IPS-15b (cell line): ENCODE measurements around the gene HMGA1.

Source experiments
- H3K27me3 ChIP-seq: one replicate; pipeline ENCODE4 v1.6.1; 2013; ENCODE audit warnings: low read length; ENCODE audit not compliant: control insufficient read depth, insufficient read depth
- H3K36me3 ChIP-seq: one replicate; pipeline ENCODE4 v1.6.1; 2013; ENCODE audit warnings: low read length; ENCODE audit not compliant: control insufficient read depth, insufficient read depth
- H3K4me1 ChIP-seq: one replicate; pipeline ENCODE4 v1.6.1; 2013; ENCODE audit warnings: mild to moderate bottlenecking, low read length; ENCODE audit not compliant: control insufficient read depth, insufficient read depth
- H3K4me3 ChIP-seq: one replicate; pipeline ENCODE4 v1.5.1; 2013; ENCODE audit warnings: low read depth, low read length
- H3K9ac ChIP-seq: one replicate; pipeline ENCODE4 v1.6.1; 2013; ENCODE audit warnings: low read depth, mild to moderate bottlenecking, low read length
- H3K9me3 ChIP-seq: one replicate; pipeline ENCODE4 v1.6.1; 2013; ENCODE audit warnings: mild to moderate bottlenecking, low read length; ENCODE audit not compliant: control insufficient read depth, insufficient read depth

Gene HMGA1

GRCh38 chr6:34226731-34227586 is 9.7 kb upstream of the HMGA1 start:
- H3K27me3 ChIP-seq, result no peaks in the 10 kb centered on the region
- peak overlapping the region; percentile 37 for H3K4me3 ChIP-seq
- peaks cover 26% of the 10 kb centered on the region for H3K4me1 ChIP-seq
- H3K9me3 ChIP-seq, result no peaks in the 10 kb centered on the region
- H3K9ac ChIP-seq, result peak overlapping the region; percentile 81
- no peaks in the 10 kb centered on the region for H3K36me3 ChIP-seq

- Histone ChIP-seq H3K9ac (peak overlapping the region; percentile 79), H3K36me3 (no peaks in the 10 kb centered on the region), H3K4me3 (no peak overlapping the region), H3K4me1 (peaks cover 25% of the 10 kb centered on the region), H3K9me3 (no peaks in the 10 kb centered on the region), H3K27me3 (no peaks in the 10 kb centered on the region)
Measured at GRCh38 chr6:34227761-34228421, 8.8 kb upstream of the HMGA1 start.

DNA sequence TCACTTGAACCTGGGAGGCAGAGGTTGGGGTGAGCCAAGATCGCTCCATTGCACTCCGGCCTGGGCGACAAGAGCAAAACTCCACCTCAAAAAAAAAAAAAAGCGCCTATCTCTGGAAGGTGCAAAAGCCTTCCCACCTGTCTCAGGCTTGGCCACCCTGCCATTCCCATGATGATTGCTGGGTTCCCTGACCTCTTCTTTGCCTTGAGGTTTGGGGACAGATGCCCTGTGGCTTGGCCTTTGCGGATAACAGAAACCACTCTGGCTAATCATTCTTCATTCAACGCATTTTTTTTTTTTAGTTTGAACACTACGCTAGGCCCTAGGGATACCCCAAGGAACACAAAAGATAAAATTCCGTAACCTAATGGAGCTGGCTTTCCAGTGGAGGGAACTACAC is 6.8 kb upstream of the HMGA1 start:
- Histone ChIP-seq H3K9ac (no peak overlapping the region), H3K36me3 (no peaks in the 10 kb centered on the region), H3K9me3 (no peaks in the 10 kb centered on the region), H3K4me1 (peaks cover 26% of the 10 kb centered on the region), H3K27me3 (no peaks in the 10 kb centered on the region), H3K4me3 (no peak overlapping the region)

DNA sequence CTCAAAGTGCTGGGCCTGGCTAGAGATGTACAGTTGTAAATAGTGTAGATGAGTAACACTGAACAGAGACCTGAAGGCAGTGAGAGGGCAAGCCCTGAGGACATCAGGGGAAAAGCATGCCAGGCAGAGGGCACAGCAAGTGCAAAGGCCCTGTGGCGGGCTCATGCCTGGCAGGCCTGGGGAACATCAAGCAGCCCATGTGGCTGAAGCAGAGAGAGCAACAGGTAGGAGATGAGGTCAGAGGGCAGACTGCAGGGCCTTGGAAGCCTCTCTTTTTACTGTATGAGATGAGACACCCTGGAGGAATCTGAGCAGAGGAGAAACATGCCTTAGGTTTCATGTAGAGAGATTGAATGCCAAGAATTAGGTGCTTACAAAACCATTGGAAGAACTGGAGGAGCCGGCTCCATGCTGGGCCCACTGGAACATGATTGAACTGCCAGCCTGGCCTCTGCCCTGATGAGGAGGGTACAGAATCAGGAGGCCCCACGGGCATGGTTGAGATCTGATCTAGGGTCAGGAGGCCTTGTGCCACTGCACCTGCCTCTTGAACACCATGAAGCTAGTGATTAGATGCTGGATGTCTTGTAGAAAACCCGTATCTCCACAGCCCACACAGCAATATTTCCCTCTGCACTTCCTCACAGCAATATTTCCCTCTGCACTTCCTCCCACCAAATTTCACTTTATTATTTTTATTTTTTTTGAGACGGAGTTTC is 5.9 kb upstream of the HMGA1 start:
- H3K4me3 ChIP-seq, result no peak overlapping the region
- peaks cover 26% of the 10 kb centered on the region for H3K4me1 ChIP-seq
- no peaks in the 10 kb centered on the region for H3K27me3 ChIP-seq
- no peaks in the 10 kb centered on the region for H3K9me3 ChIP-seq
- H3K36me3 ChIP-seq, result no peaks in the 10 kb centered on the region
- H3K9ac ChIP-seq, result no peak overlapping the region

DNA sequence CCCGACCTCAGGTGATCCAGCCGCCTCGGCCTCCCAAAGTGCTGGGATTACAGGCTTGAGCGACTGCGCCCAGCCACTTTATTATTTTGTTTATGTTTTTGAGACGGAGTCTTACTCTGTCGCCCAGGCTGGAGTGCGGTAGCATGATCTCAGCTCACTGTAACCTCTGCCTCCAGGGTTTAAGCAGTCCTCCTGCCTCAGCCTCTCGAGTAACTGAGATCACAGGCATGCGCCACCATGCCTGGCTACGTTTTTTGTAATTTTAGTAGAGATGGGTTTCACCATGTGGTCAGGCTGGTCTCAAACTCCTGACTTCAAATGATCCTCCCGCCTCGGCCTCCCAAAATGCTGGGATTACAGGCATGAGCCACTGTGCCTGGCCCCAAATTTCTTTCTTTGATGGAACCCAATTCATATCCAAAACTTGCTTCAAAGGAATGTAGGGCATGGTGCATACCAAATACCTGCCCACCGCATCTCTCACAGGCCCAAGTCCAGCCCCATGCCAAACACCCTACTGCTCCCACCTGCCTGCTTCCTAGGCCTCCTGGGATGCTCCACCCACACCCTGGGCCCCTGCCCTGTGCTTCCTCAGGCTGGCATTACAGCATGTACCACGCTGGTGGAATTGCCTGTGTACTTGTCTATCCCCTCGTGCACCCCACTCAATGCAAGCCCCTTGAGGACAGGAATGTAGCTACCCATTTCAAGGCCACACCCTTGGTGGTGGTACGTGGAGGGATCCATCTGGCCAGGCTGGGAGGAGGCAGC is 4.9 kb upstream of the HMGA1 start:
- H3K27me3 ChIP-seq, result no peaks in the 10 kb centered on the region
- H3K4me1 ChIP-seq, result peaks cover 19% of the 10 kb centered on the region
- no peak overlapping the region for H3K9ac ChIP-seq
- no peak overlapping the region for H3K4me3 ChIP-seq
- H3K36me3 ChIP-seq, result no peaks in the 10 kb centered on the region
- H3K9me3 ChIP-seq, result no peaks in the 10 kb centered on the region

DNA sequence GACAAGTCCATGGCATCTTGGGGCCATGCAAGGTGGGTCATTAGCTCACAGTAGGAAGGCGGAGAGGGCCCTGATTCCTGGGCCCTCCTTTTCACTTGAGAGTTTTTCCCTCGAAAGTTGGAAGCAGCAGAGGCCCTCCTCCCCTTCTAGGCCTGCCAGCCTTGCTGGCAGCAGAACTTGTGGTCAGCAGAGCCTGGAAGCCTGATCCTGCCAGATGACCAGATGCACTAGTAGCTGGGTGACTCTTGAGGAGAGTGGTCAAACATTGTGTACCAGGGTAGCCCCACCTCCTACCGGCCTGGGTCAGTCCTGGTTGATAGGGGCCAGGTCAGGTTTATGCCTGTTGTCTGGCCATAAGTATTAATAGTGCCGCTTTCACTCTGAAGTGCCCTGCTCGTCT is 3.8 kb upstream of the HMGA1 start:
- Histone ChIP-seq H3K4me3 (no peak overlapping the region), H3K9ac (no peak overlapping the region), H3K4me1 (peaks cover 11% of the 10 kb centered on the region), H3K36me3 (no peaks in the 10 kb centered on the region), H3K9me3 (no peaks in the 10 kb centered on the region), H3K27me3 (no peaks in the 10 kb centered on the region)

- Histone ChIP-seq H3K27me3 (no peaks in the 10 kb centered on the region), H3K9ac (peak overlapping the region; percentile 97), H3K4me3 (peak overlapping the region; percentile 52), H3K36me3 (no peaks in the 10 kb centered on the region), H3K4me1 (peaks cover 9% of the 10 kb centered on the region), H3K9me3 (no peaks in the 10 kb centered on the region)
Measured at GRCh38 chr6:34233867-34234266, 2.8 kb upstream of the HMGA1 start.

- peaks cover under 1% of the 10 kb centered on the region for H3K36me3 ChIP-seq
- peaks cover 15% of the 10 kb centered on the region for H3K4me1 ChIP-seq
- peak overlapping the region; percentile 97 for H3K9ac ChIP-seq
- H3K4me3 ChIP-seq, result peak overlapping the region; percentile 52
- H3K9me3 ChIP-seq, result no peaks in the 10 kb centered on the region
- no peaks in the 10 kb centered on the region for H3K27me3 ChIP-seq
Measured at GRCh38 chr6:34234667-34235306, 1.9 kb upstream of the HMGA1 start.

GRCh38 chr6:34235307-34236130 is 1.2 kb upstream of the HMGA1 start:
- Histone ChIP-seq H3K27me3 (no peaks in the 10 kb centered on the region), H3K9me3 (no peaks in the 10 kb centered on the region), H3K36me3 (peaks cover 8% of the 10 kb centered on the region), H3K4me3 (peak overlapping the region; percentile 87), H3K4me1 (peaks cover 15% of the 10 kb centered on the region), H3K9ac (peak overlapping the region; percentile 96)

DNA sequence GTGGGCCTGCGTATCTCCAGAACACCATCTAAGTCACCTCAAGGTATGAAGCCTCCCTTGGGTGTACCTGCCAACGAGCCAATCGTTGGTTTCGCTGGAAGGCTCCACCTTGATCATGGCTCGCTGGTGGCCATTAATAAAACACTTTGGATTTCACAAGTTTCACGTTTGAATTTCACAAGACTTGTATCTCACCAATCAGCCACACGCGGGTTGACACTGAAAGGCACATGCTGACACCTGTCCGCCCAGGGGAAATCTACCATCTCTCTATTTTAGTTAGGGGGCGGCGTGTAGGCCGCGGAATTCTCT is 586 bp upstream of the HMGA1 start:
- Histone ChIP-seq H3K9ac (peak overlapping the region; percentile 96), H3K4me3 (peak overlapping the region; percentile 87)

More for the DNA sequence above, 586 bp upstream of the HMGA1 start:
- peaks cover 15% of the 10 kb centered on the region for H3K4me1 ChIP-seq
- H3K9me3 ChIP-seq, result no peaks in the 10 kb centered on the region
- H3K36me3 ChIP-seq, result peaks cover 13% of the 10 kb centered on the region
- no peaks in the 10 kb centered on the region for H3K27me3 ChIP-seq
